ENCODE data around the gene TLE2. TPM values are rescaled to one million over a fixed set of nuclear protein-coding genes. Genes with fewer than 3 reads are reported as not detected.

The TLE2 gene
- total RNA-seq, 1 experiment from 2014 or later: 6.2 TPM

DNA sequence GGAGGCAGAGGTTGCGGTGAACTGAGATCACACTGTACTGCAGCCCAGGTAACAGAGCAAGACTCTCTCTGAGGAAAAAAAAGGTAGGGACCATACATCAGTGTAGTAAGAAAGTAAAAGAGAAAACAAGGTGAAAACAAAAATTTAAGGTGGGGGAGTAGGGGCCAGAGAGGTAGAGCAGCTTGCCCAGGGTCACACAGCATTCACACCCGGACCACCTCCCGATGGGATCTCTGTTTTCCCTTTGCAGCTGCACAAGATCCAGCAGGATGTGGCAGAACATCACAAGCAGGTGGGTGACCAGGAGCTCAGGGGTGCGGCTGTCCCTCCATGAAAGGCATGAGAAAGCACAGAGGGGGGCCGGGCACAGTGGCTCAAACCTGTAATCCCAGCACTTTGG lies 47.2 kb downstream of the TLE2 start:
- H3K36me3 ChIP-seq (ENCODE audit: control insufficient read depth, insufficient read depth, low read length): no peaks in the 10 kb centered on the region
- CTCF ChIA-PET: no interaction called here
- no peak overlapping the region for H3K27ac ChIP-seq (ENCODE audit: low read length)
- H3K4me3 ChIP-seq (ENCODE audit: low read depth in 2 of 2, low read length in 2 of 2): no peak overlapping the region
- in situ Hi-C loops (cut with HindIII; ENCODE audit: low pct_unique_long_range_greater_than_20kb, low sequenced_read_pairs) (no loop called here), intact Hi-C loops (cut with micrococcal nuclease; ENCODE audit: unreplicated experiment) (no loop called here)
- DNase-seq (ENCODE audit: low read depth, low spot score) (no peak), ATAC-seq (no peak)
- POLR2A ChIA-PET: no interaction called here
- BruUV-seq (replicated peaks): no TSS peak
- H3K4me1 ChIP-seq (ENCODE audit: control insufficient read depth, insufficient read depth, low read length): peaks cover 9% of the 10 kb centered on the region
- H3K27me3 ChIP-seq (ENCODE audit: control insufficient read depth, insufficient read depth, low read length): no peaks in the 10 kb centered on the region
- H3K9me3 ChIP-seq (ENCODE audit: control insufficient read depth, insufficient read depth, low read depth, low read length): no peaks in the 10 kb centered on the region
- no peak for TF ChIP-seq TCF7L2 (IDR thresholded peaks at IDR 0.05; ENCODE audit: low read depth, low read length)
- TF ChIP-seq, protein P1, sequence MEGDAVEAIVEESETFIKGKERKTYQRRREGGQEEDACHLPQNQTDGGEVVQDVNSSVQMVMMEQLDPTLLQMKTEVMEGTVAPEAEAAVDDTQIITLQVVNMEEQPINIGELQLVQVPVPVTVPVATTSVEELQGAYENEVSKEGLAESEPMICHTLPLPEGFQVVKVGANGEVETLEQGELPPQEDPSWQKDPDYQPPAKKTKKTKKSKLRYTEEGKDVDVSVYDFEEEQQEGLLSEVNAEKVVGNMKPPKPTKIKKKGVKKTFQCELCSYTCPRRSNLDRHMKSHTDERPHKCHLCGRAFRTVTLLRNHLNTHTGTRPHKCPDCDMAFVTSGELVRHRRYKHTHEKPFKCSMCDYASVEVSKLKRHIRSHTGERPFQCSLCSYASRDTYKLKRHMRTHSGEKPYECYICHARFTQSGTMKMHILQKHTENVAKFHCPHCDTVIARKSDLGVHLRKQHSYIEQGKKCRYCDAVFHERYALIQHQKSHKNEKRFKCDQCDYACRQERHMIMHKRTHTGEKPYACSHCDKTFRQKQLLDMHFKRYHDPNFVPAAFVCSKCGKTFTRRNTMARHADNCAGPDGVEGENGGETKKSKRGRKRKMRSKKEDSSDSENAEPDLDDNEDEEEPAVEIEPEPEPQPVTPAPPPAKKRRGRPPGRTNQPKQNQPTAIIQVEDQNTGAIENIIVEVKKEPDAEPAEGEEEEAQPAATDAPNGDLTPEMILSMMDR (IDR thresholded peaks at IDR 0.05): no peak

DNA sequence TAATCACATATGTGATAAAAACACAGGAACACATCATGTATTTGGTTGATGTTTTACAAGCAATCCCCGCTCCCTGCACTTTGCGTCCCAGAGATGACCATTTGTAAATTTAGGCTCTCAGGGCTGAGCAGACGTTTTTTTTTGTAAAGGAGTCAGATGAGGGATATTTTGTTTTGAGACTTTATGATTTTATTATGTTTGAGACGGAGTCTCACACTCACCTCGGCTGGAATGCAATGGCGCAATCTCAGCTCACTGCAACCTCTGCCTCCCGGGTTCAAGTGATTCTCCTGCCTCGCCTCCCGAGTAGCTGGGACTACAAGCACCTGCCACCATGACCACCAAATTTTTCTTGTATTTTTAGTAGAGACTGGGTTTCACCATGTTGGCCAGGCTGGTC lies 50.3 kb downstream of the TLE2 start:
- DNase-seq (ENCODE audit: low read depth, low spot score): no peak
- Histone ChIP-seq H3K4me1 (ENCODE audit: control insufficient read depth, insufficient read depth, low read length) (peaks cover 15% of the 10 kb centered on the region), H3K4me3 (ENCODE audit: low read depth in 2 of 2, low read length in 2 of 2) (no peak overlapping the region), H3K36me3 (ENCODE audit: control insufficient read depth, insufficient read depth, low read length) (no peaks in the 10 kb centered on the region), H3K27me3 (ENCODE audit: control insufficient read depth, insufficient read depth, low read length) (no peaks in the 10 kb centered on the region), H3K9me3 (ENCODE audit: control insufficient read depth, insufficient read depth, low read depth, low read length) (no peaks in the 10 kb centered on the region), H3K27ac (ENCODE audit: low read length) (no peak overlapping the region)
- intact Hi-C loops (cut with micrococcal nuclease; ENCODE audit: unreplicated experiment): no loop called here
- in situ Hi-C loops (cut with HindIII; ENCODE audit: low pct_unique_long_range_greater_than_20kb, low sequenced_read_pairs): no loop called here
- TF ChIP-seq SIN3A (IDR thresholded peaks at IDR 0.05; ENCODE audit: borderline replicate concordance, insufficient read depth, low read depth, low read length) (no peak), TCF7L2 (IDR thresholded peaks at IDR 0.05; ENCODE audit: low read depth, low read length) (no peak), POLR2AphosphoS5 (IDR thresholded peaks at IDR 0.05; ENCODE audit: low read depth, low read length) (no peak)
- TF ChIP-seq, protein P2, sequence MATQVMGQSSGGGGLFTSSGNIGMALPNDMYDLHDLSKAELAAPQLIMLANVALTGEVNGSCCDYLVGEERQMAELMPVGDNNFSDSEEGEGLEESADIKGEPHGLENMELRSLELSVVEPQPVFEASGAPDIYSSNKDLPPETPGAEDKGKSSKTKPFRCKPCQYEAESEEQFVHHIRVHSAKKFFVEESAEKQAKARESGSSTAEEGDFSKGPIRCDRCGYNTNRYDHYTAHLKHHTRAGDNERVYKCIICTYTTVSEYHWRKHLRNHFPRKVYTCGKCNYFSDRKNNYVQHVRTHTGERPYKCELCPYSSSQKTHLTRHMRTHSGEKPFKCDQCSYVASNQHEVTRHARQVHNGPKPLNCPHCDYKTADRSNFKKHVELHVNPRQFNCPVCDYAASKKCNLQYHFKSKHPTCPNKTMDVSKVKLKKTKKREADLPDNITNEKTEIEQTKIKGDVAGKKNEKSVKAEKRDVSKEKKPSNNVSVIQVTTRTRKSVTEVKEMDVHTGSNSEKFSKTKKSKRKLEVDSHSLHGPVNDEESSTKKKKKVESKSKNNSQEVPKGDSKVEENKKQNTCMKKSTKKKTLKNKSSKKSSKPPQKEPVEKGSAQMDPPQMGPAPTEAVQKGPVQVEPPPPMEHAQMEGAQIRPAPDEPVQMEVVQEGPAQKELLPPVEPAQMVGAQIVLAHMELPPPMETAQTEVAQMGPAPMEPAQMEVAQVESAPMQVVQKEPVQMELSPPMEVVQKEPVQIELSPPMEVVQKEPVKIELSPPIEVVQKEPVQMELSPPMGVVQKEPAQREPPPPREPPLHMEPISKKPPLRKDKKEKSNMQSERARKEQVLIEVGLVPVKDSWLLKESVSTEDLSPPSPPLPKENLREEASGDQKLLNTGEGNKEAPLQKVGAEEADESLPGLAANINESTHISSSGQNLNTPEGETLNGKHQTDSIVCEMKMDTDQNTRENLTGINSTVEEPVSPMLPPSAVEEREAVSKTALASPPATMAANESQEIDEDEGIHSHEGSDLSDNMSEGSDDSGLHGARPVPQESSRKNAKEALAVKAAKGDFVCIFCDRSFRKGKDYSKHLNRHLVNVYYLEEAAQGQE (IDR thresholded peaks at IDR 0.05; ENCODE audit: insufficient read depth in 1 of 2, low read depth in 2 of 2, low read length in 1 of 2): no peak
- TF ChIP-seq, protein P1 (IDR thresholded peaks at IDR 0.05): no peak
- CTCF ChIA-PET: no interaction called here
- POLR2A ChIA-PET: no interaction called here
- BruUV-seq (replicated peaks): no TSS peak
- no peak for ATAC-seq

Measured in Panc1 (cell line).